Prostate gland (tissue), 2 donors: ENCODE results near the gene VOPP1. TPM values are rescaled to one million over a fixed set of nuclear protein-coding genes. Genes with fewer than 3 reads are reported as not detected.
A peak's percentile ranks its signal among the peaks of the same experiment; 100 is the strongest.

ENCODE experiments used
- DNase-seq: peaks from one replicate; pipeline ENCODE4 v3.0.0-alpha.2; 2019; ENCODE audit warnings: low spot score
- H3K27ac ChIP-seq, 2 donors: fragments of 200-600 bp; sonication (generic); 2 replicates each; pipeline ENCODE4 v1.5.1; 2017 to 2019
- H3K27me3 ChIP-seq: fragments of 200-600 bp; sonication (generic); replicated peaks from 2 replicates; pipeline ENCODE4 v1.5.1; 2019; ENCODE audit not compliant: insufficient read depth
- H3K36me3 ChIP-seq, 2 donors: fragments of 200-600 bp; sonication (generic); 1 replicate in 1 of 2; 2 replicates in 1 of 2; pipeline versions ENCODE4 v1.5.1 to v1.8.1; 2017 to 2019
- H3K4me1 ChIP-seq: fragments of 200-600 bp; sonication (generic); replicated peaks from 2 replicates; pipeline ENCODE4 v1.5.1; 2019
- H3K4me3 ChIP-seq, 2 donors: fragments of 200-600 bp; sonication (generic); 2 replicates each; pipeline ENCODE4 v1.5.1; 2017 to 2019
- H3K9me3 ChIP-seq: fragments of 200-600 bp; sonication (generic); 2 replicates; pipeline ENCODE4 v1.5.1; 2017
- CTCF ChIP-seq, 4 experiments: fragments of 200-600 bp in 2 of 4; fragments of 450-650 bp in 2 of 4; sonication (generic) in 2 of 4; IDR thresholded peaks; 1 replicate in 3 of 4; 2 replicates in 1 of 4; pipeline ENCODE4 v1.5.1; 2016 to 2019; ENCODE audit warnings: antibody characterized with exemption in 4 of 4, mild to moderate bottlenecking in 2 of 4, moderate library complexity in 2 of 4
- POLR2A ChIP-seq: fragments of 450-650 bp; IDR thresholded peaks from one replicate; pipeline ENCODE4 v1.6.1; 2016; ENCODE audit warnings: antibody characterized with exemption, mild to moderate bottlenecking
- POLR2AphosphoS5 ChIP-seq: sonication (generic); formaldehyde crosslinking; IDR thresholded peaks from one replicate; pipeline ENCODE4 v1.6.1; 2017; ENCODE audit warnings: antibody characterized with exemption
- WGBS: methylation state at CpG from one replicate; pipeline ENCODE4 v1.1.5; 2018; 5-methylcytosine and 5-hydroxymethylcytosine counted together
- intact Hi-C: fragments of 100-400 bp; cut with DNase I; formaldehyde crosslinking; loops from one replicate; pipeline ENCODE4 v1.14.2; 2022
- total RNA-seq, 2 donors: library from RNA; depleted of rRNA; stranded (reverse); fragments of >200 nt; gene quantifications; one replicate each; pipeline ENCODE4 v1.1.0, GENCODE V29; 2016

The VOPP1 gene
- total RNA-seq, 2 donors from 2014 or later: 29.4 to 46.6 TPM

DNA sequence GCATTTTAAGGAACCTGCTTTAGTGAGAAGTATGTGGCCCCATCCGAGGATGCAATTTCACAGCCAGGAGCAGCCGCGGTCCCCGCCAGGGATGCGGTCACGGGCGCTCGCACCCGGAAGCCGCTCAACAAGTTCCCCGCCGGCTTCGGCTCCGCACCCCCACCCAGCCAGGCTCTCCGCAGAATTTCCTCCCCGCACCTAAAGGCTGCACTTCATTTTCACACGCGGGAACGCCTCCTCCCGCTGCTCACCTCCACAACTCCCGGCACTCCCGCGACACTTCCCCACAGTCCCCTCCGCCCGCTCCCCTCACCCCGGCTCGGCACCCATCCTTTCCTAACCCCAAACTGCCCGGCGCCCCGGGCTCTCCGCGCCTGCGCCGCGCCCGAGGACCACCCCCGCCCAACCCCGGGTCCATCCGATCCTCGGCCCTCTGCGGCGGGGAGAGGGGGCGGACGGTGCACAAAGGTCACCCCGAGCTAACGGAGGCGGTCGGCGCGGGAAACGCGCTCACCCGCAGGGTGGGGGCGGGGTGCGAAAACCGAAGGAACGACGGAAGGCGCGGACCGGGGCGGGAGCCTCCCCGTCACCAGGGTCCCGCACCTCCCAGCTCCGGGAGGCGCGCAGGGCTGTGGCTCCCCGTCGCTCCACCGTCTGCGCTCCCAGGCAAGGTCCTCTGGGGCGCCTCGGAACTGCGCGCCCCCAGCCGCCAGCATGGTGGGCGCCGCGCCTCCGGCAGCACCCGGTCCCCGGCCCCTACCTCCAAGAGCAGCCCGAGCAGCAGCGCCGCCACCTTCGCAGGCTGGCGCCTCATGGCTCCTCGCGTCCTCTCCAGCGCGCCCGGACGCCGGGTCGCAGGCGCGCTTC, 558 bp downstream of the VOPP1 start:
- peak; percentile 43 for DNase-seq
- Histone ChIP-seq H3K36me3 (no peaks in the 10 kb centered on the region), H3K27me3 (no peaks in the 10 kb centered on the region), H3K4me1 (peaks cover 15% of the 10 kb centered on the region), H3K27ac (peak overlapping the region; percentile 74 to 77), H3K9me3 (no peaks in the 10 kb centered on the region), H3K4me3 (peak overlapping the region; percentile 68 to 96)
- under 1% methylated on average over 72 of the region's 97 CpGs for WGBS
- no peak for TF ChIP-seq POLR2AphosphoS5
- peak in 1 of 4 experiments; percentile 19 for TF ChIP-seq CTCF (IDR thresholded peaks at IDR 0.05)
- TF ChIP-seq POLR2A: peak; percentile 28
- intact Hi-C loops: loop anchor here (10.0 kb wide), 1 partner anchor 207 kb away; the partner anchor contains the start of gene LANCL2

- no peaks in the 10 kb centered on the region for H3K9me3 ChIP-seq
- peaks cover 15% of the 10 kb centered on the region for H3K4me1 ChIP-seq
- WGBS: 45% methylated on average over 5 of the region's 5 CpGs
- peak overlapping the region; percentile 68 to 96 for H3K4me3 ChIP-seq
- no peaks in the 10 kb centered on the region for H3K36me3 ChIP-seq
- H3K27ac ChIP-seq: peak overlapping the region in 1 of 2 donors; percentile 77
- intact Hi-C loops: loop anchor here (10.0 kb wide), 1 partner anchor 206 kb away; the partner anchor contains the start of gene LANCL2
- H3K27me3 ChIP-seq: no peaks in the 10 kb centered on the region
- no peak for DNase-seq
- TF ChIP-seq POLR2AphosphoS5 (no peak), POLR2A (no peak), CTCF (IDR thresholded peaks at IDR 0.05) (no peak)
These were observed 1.4 kb downstream of the VOPP1 start for GRCh38 chr7:55570939-55571338.

- WGBS: 89% methylated on average over 18 of the region's 18 CpGs
- H3K27me3 ChIP-seq: no peaks in the 10 kb centered on the region
- H3K4me1 ChIP-seq: peaks cover 15% of the 10 kb centered on the region
- DNase-seq: no peak
- H3K36me3 ChIP-seq: no peaks in the 10 kb centered on the region
- TF ChIP-seq POLR2A (no peak), CTCF (IDR thresholded peaks at IDR 0.05) (no peak), POLR2AphosphoS5 (no peak)
- intact Hi-C loops: loop anchor here (10.0 kb wide), 1 partner anchor 206 kb away; the partner anchor contains the start of gene LANCL2
- no peak overlapping the region for H3K27ac ChIP-seq
- no peak overlapping the region for H3K4me3 ChIP-seq
- H3K9me3 ChIP-seq: no peaks in the 10 kb centered on the region
These were observed 2.0 kb downstream of the VOPP1 start for GRCh38 chr7:55570218-55570873.

- Histone ChIP-seq H3K27ac (no peak overlapping the region), H3K4me3 (no peak overlapping the region), H3K27me3 (no peaks in the 10 kb centered on the region), H3K9me3 (no peaks in the 10 kb centered on the region), H3K36me3 (no peaks in the 10 kb centered on the region), H3K4me1 (peaks cover 15% of the 10 kb centered on the region)
- WGBS: 53% methylated on average over 4 of the region's 4 CpGs
- intact Hi-C loops: loop anchor here (10.0 kb wide), 1 partner anchor 205 kb away; the partner anchor contains the start of gene LANCL2
- DNase-seq: no peak
- TF ChIP-seq CTCF (IDR thresholded peaks at IDR 0.05): no peak
These were observed 2.5 kb downstream of the VOPP1 start for GRCh38 chr7:55569797-55570196.
